HG03571 (cell line): ENCODE results near the gene TMEM132D.
"Not testable (repeated sequence)": the region's sequence is repeated elsewhere in the genome, so short reads cannot be mapped to it uniquely, and the experiment has no call there.

ENCODE experiments used
- ATAC-seq: cut with Tn5 transposase; IDR thresholded peaks from one replicate; pipeline ENCODE4 v1.9.1; 2021; ENCODE audit not compliant: unreplicated experiment

Gene TMEM132D

DNA sequence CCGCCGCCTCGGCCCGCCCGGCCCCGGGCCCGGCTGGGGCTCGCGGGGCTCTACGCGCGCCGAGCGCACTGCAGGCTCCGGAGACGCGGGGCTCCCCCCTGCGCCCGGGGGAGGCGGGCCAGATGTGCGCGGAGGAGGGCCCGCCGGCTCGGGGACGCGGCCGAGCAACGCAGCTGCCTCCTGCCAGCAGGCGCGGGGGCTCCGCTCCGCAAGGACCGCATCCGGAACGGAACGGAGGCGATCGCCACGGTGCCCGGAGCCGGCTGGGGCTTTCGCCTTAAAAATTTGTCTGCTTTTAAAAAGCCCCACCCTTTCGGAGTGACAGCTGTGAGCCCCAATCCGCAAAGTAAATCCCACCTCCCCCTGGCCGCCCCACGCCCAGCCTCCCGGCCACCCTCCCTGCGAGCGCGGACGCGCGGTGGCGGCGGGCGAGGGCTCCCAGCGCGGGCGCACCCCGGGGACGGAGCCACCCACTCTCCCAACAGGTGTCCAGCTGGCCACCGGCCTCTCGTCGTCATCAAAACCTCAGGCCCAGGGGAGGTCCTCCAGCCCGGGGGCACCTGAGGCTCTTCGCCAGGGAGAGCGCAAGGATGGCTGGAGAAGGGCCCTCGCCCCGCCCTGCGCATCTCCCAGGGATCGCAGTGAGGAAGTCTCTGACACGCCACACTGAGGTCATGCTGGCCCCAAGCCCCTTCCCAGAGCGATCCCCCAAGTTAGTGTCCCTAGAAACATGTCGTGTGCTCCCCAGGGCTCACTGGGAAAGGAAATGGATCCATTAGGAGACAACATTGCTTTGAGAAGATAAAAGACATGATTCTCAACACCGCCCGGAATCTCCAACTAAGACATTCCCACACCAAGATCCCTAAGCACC, at the start of gene TMEM132D:
TSS of gene TMEM132D (minus strand) at position 70 of the 874 bp plus-strand sequence.
- no peak for ATAC-seq

DNA sequence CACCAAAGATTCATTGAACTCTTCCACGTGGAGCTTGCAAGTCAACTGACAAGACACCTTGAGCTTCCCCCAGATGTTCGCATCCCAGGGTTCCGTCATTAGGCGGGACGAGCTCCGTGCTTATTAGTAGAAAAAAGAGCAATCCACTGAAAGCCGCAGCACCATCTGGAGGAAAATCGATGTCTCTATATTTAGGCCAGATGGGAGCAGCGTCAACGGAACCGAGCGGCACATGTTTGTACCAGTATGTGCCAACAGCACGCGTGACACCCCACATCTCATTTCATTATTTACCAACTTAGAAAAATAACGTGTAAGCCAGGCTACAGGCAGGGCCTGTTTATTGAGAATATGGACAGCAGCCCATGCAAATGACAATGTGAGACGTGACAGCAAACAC, 45.8 kb upstream of the TMEM132D start:
- no peak for ATAC-seq

DNA sequence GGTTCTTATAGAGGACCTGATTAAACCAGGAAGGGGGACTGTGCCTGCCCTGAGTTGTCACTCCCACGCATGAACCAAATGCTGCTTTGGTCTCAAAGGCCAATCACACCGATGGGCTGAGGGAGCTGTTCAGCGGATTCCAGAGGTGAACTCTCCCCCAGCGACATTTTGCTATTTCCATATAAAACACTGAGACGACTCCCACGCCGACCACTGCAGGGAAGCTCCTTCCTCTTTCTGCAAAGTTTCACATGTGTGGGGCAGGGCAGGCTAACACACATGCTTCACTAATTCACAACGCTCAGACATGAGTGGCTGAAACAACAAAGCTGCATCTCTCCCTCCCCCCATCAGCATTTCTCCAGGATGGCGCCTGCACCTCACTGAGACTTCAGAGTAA, 37.8 kb upstream of the TMEM132D start:
- no peak for ATAC-seq

DNA sequence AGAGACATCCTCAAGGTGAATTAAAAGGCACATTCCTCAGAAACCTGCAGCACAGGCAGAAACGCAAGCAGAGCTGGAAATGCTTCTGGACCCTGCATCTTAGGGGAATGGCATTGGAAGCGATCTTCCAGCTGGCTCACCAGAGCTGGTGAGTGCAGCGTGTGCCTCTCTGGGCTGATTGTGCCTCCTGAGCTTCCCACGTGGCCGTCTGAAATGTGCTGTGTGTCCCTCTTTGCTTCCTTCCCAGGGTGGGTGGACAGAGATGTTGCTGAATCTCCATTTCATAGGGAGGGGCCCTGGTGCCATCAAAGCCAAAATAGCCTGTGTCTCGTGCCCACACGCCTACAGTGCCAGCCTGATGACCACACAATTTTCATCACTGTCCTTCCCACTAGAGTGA, 34.3 kb upstream of the TMEM132D start:
- no peak for ATAC-seq

DNA sequence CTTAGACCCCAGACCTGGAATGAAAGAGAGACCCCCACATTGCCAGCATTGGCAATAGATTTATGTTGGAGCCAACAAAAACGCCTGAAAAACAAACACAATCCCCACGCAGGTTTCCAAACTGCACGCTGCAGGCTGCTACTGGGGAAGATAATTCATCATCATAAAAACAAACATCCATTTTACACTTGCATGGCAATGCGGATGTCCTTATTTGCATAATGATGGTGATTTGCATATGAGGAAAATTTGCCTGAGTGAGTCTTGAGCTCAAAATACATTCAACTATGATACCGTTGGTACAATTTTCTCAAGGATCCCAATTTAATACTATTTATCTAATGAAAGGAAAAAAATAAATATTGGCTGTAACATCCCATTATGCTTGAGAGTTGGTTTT, 33.6 kb upstream of the TMEM132D start:
- ATAC-seq = no peak

DNA sequence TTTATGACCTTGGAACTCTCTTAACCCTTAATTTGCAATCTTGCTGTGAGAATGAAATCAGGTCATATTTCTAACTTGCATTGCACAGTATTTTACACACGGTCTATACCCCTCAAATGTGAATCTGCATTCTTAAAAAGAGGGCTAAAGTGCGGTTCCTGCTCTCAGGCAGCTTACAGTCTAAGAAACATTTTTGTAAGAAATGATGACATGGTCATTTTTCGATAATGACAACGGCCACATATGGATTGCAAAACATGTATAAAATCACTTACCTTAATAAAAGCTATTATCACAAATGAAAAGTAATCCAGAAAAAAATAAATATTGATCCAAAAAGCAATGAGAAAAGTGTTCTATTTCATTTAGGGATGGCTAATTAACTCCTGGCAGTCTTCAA, 24.8 kb upstream of the TMEM132D start:
- ATAC-seq = no peak

DNA sequence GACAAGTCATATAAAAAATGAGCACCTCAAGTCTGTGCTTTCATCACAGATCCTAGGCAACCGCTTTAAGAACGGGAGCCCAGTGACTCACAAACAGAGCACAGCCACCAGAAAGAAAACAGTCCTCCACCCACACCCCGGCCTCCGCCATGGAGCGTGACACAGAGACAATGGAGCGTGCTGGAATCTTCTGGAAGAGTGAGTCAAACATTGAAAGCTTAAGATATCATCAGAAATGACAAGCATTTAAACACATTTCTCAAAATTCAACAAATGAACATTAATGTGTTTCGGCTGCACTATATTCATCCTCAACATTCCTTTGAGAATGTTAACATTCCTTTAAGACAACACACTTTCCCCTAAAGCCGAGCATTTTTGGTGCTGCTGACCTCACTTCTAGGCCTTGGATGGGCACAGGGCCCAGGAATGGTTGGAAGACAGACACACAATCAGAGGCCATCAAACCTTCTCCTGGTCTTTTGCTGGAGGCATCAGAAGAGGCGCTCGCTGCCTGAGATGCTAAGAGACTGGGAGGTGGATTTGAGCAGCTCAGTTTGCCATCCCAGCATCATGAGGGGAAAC, 23.6 kb upstream of the TMEM132D start:
- no peak for ATAC-seq

DNA sequence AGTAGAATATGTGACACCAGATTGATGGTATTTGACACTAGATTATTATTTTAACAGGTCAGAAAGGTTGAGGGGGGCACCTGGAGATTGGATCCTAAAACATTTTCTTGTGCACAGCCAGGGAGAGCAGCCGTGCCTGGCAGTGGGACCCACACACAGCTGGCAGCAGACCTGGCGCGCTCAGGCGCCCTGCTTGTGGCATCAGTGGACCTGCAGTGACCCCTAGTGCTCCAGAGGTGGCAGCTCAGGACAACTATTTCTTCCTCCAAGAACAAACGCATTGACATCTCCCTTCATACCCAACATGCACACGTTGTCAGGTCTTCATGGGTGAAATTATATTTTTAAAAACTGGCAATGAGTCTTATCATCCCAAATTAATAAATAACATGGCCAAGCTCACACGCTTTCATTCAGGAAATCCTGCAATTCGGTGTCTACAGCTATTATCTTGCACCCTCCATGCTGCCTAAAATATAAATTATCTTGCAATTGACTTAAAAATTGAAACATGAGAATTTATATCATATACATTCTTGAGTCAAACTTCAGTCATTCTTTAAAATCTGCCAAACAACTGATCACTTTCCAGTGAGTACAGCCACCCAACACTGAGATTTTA, 7.7 kb upstream of the TMEM132D start:
- ATAC-seq = no peak

DNA sequence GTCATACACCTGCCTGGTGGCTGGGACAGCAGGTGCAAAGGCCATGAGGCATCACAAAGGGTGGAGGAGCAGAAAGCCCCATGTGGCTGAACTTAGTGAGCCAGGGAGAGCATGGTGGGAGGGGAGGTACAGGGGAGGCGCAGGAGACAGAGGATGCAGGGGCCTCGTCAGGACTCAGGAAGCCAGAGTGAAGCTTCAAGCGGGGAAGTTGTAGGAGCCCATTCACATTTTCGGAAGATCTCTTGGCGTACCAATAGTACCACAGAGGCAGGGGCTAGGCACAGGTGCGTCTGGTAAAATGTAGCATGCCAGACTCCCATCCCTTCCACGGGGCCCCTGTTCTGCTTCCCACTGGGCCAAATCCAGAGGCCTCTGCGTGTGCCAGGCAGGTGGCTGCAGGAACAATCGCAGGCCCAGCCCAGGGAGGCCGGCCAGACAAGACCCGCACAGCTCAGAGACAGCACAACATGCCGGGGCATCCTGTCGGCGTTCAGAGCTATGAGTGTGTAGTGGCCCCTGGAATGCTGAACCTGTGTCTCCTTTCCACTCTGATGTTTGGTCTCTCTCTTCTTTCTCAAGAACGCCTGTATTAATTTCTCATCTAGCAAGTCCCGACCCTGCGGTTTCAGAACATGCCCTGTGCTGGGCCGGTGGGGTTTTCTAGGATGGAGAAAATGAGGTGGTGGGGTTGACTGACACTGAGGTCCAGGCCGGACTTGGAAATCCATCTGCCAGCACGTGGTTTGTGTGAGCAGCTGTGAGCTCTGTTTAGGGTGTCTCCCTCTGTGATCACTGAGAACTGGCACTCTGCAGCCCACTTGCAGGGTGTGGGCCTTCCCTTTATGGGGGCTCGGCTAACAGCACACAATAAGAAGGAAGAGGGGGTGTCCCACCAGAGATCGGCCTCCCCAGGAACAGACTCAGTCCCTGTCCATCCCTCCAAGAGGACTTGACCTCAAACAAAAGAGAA, 5.5 kb upstream of the TMEM132D start:
- no peak for ATAC-seq

DNA sequence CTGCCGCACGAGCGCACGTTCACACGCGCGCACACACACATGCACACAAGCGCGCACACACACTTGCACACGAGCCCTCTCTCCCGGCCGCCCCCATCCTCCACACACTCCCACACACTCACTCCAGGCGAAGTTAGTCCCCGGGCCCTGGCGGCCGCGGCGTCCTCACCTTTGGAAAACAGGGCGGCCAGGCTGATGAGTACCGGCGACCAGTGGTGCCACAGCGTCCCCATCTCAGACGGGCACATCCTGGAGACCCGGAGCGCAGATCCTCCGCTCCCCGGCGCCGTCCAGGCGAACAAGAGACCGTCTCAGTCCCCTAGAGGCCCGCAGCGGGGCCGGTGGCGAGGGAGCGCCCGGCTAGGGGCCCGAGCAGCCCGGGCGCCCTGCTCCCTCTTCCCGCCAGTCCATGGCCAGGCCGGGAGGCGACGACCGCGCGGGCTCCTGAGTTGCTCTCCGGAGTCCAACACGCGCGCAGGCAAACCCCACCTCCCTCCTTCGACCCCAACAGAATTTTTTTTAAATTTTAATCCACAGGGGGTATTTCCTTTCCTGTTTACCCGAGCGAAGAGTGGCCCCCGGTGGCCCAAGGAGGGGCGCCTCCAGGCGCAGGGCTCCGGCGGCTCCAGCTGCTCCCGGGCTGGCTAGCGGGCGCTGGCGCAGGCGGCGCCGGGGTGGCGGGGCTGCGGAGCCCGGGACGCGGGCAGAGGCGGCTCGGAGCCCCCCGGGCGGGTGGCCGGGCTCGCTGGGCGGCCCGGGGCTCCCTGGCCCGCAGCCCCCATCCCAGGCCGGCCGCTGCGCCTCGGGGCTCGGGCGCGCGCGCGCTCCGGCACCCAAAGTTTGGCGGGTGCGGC, 506 bp downstream of the TMEM132D start:
- no peak for ATAC-seq

DNA sequence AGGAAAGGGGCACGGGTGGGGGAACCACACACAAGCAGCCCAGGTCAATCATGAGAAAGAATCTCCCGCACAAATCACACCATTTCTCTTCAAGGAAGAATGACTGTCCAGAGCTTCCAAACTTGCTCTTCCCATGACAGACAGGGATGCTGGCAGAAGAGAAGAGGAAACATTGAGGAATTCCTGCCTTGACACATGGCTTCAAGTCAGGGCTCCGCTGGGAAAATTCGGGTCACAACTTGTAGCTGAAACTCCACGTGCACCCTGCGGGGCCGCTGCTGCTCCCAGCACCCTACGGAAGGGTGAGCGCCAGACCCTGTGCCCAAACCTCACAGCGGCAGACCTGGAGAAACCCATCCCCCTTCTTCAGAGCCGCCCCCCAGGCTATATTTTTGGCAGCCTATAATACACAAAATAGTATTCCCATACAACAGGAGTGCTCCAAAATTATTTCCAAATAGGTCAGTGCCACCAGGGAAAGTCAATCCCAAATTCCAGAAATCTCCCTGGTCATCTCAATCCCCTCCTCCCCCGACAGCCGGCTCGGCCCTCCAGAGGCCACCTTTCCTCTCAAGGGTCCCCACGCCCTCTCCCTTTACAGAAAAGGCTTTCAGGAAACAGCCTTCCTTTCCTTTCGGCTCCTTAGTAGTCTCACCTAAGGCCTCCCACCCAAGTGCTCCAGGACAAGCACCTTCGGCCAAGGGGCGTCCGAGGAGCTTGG, 1.3 kb downstream of the TMEM132D start:
- no peak for ATAC-seq

DNA sequence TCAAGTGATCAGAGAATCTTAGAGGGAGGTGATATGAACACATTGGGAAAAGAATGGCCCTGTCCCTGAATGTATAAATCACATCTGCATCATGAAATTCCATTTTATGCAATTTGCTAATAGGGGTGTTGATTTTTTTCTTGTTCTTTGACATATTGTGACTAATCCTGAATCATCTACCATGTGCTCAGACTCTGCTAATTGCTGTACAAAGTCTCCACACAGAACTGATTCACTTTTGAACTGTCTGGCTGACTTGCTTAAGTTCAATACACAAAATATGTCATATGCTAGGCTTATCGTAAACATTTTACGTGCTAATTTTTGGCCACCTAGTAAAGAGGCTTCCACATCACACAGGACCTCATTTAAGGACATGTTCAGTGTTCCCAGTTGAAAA, 2.6 kb downstream of the TMEM132D start:
- no peak for ATAC-seq

DNA sequence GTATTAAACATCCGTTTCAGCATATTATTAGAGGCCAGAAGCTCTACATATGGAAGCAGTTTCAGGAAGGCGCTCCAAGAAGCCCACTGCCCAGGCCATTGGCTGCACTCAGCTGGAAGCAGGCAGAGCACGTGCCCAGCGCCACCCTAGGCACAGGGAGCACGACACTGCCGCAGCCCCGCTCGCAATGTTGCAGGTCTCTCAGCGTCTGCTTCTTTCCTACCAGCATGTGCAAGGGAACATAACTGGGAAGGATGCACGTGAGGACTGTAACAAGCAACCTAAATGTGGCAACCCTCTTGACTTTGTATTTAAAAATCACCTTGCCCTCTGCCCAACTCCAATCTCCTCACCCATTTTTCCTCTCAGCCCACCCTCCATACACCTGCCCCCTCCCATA, 3.5 kb downstream of the TMEM132D start:
- no peak for ATAC-seq

DNA sequence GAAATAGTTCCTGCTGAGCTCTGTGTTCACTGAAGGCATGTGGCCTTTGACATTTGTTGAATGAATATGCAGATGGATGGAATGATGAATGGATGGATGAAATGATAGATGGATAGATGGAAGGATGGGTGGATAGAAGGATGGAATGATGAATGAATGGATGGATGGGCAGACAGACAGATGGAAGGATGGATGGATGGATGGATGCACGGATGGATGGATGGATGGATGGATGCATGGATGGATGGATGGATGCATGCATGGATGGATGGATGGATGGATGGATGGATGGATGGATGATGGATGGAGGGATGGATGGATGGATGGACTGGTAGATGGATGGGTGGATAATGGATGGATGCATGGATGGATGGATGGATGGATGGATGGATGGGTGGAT, 4.8 kb downstream of the TMEM132D start:
- ATAC-seq = not testable (repeated sequence)

DNA sequence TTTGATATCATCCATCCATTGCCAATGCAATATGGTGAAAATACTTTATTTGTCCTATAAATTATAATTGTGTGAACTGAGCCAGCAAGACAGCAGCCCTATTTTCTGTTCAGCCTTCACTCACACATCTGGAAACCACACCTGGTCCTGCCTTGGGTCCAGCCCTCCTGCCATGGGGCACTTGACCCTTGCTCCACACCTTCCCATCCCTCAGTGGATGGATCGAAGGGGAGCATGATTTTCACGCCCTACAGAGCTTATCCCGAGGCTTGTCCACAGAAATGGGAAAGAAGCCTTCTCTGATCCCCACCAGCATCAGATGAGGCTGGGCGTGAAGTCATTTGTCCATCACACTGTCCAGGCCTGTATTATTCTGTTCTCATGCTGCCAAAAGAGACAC, 10.1 kb downstream of the TMEM132D start:
- ATAC-seq = no peak

DNA sequence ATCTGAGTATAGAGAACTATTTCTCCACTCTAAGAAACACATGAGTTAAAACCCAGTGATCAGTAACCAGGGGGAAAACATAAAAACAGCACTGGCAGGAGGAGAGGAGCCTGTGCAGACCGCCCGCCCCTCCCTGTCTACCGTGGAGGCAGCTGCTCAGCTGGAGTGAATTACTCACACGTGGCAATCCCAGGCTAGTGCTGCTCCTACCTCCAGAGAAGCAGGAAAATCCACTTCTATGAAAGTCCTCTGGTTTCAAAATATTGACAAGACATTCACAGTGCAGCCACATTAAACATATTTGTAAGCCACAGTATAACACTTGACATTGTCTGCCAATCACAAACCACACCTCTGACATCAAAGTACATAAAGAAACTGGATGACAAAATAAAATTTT, 16.7 kb downstream of the TMEM132D start:
- ATAC-seq = no peak

DNA sequence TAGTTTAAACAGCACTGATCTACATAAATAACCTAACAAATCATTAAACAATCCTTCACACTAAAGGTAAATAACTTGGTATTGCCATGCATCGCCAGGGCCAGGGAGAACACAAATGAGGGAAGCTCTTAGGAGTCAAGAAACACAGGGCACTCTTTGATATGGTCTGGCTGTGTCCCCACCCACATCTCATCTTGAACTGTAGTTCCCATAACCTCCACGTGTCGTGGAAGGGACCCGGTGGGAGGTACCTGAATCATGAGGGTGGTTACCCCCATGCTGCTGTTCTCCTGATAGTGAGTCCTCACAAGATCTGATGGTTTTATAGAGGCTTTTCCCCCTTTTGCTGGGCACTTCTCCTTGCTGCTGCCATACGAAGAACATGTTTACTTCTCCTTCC, 17.3 kb downstream of the TMEM132D start:
- no peak for ATAC-seq

DNA sequence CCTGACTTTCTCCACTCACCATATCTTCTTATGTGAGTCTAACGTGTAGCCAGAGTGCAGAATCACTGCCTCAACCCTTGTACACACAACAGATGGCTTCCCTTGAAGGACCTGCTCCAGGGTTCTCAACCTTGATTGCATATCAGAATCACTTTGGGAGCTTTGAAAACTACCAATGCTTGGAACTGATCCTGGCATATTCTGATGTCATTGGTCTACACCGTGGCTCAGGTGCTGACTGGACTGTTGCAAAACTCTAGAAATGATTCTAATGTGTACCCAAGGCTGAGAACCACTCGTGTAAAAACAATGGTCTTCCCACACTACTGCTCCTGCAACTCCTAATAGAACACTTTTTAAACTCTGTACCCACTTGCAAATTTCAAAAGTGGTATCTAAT, 18.5 kb downstream of the TMEM132D start:
- no peak for ATAC-seq

DNA sequence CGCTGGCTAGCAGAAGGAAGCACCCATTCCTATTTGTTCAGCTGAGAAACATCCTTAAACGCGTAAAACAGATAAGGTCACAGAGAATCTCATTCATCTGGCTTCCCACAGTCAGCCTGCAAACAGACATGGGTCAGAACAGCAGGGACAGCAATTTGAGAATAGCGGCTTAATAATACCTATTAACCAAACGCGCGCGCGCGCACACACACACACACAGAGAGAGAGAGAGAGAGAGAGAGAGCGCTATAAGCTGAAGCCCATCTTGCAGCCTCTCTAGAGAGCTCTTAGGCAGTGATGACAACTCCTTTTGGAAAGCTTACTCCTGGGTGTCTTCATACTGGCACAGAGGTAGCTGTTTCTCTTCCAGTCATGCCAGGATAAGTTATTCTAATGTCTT, 26.4 kb downstream of the TMEM132D start:
- ATAC-seq = no peak

DNA sequence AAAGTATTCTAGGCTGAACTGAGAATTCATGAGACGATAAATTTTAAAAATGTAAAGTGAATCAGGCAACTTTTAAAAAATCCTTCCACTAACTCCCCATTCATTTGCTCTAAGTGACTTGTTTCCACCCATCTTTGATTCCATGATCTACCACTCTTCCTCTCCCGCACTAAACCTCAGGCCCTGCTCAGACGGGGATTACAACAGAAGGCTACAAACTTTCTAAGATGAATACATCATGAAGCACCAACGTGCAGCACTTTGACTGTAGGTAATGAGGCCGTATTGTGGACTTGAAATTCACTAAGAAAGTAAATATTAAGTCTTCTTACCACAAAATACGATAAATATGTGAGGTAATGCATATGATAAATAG, 30.0 kb downstream of the TMEM132D start:
- ATAC-seq = no peak
